ENCODE measurements around the gene RNF26. TPM values are rescaled to one million over a fixed set of nuclear protein-coding genes. Genes with fewer than 3 reads are reported as not detected.

Gene RNF26
- total RNA-seq, 1 donor from 2014 or later: 17.8 TPM

DNA sequence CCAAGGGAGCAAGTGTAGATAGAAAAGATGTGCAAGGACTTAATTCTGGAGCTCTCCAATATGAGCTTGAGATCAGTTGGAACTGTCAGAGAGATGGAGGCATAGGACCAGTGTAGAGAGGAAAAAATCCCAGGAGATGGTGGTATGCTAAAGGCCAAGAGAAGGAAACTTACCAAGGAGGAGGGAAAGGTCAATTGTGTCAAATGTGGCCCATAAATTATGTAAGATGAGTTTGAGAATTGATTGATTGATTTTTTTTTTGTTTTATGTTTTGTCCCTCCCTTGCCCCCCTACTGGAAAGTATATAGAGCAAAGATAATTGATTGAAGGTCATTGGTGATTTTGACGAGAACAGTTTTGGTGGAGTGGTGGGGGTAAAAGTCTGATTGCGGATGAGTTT is 50.0 kb downstream of the RNF26 start:
- TF ChIP-seq, protein P1, sequence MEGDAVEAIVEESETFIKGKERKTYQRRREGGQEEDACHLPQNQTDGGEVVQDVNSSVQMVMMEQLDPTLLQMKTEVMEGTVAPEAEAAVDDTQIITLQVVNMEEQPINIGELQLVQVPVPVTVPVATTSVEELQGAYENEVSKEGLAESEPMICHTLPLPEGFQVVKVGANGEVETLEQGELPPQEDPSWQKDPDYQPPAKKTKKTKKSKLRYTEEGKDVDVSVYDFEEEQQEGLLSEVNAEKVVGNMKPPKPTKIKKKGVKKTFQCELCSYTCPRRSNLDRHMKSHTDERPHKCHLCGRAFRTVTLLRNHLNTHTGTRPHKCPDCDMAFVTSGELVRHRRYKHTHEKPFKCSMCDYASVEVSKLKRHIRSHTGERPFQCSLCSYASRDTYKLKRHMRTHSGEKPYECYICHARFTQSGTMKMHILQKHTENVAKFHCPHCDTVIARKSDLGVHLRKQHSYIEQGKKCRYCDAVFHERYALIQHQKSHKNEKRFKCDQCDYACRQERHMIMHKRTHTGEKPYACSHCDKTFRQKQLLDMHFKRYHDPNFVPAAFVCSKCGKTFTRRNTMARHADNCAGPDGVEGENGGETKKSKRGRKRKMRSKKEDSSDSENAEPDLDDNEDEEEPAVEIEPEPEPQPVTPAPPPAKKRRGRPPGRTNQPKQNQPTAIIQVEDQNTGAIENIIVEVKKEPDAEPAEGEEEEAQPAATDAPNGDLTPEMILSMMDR (IDR thresholded peaks at IDR 0.05; ENCODE audit: insufficient read depth, low read length, poor library complexity, severe bottlenecking): no peak
- H3K36me3 ChIP-seq (ENCODE audit: control insufficient read depth, insufficient read depth, low read length): no peaks in the 10 kb centered on the region
- DNase-seq (ENCODE audit: low read depth): no peak
- no peak overlapping the region for H3K4me3 ChIP-seq (ENCODE audit: low read depth, low read length)
- H3K27me3 ChIP-seq (ENCODE audit: control insufficient read depth, insufficient read depth, low read length): no peaks in the 10 kb centered on the region

Other genes starting within 250 kb of the RNF26 start
- 27.7 and 29.7 TPM in 2 replicates for gene HMBS, start 249.6 kb upstream of the RNF26 start, total RNA-seq
- 16.4 and 26.6 TPM in 2 replicates for gene DPAGT1, start 232.7 kb upstream of the RNF26 start, total RNA-seq
- 11.8 and 12.7 TPM in 2 replicates for gene C2CD2L, start 227.2 kb upstream of the RNF26 start, total RNA-seq
- gene HINFP, start 212.9 kb upstream of the RNF26 start, total RNA-seq: 25.0 and 28.8 TPM in 2 replicates
- gene ABCG4, start 185.5 kb upstream of the RNF26 start, total RNA-seq: 0.13 and 0.82 TPM in 2 replicates
- gene NLRX1, start 165.8 kb upstream of the RNF26 start, total RNA-seq: 10.6 and 15.0 TPM in 2 replicates
- not detected in 2 replicates for gene NHERF4, start 149.1 kb upstream of the RNF26 start, total RNA-seq
- 22.5 and 23.7 TPM in 2 replicates for gene CBL, start 128.2 kb upstream of the RNF26 start, total RNA-seq
- 563 and 601 TPM in 2 replicates for gene MCAM, start 17.4 kb upstream of the RNF26 start, total RNA-seq
- gene C1QTNF5, start 6.4 kb downstream of the RNF26 start, total RNA-seq: 2.9 and 6.2 TPM in 2 replicates
- gene MFRP, start 12.2 kb downstream of the RNF26 start, total RNA-seq: not detected in 2 replicates
- 1.6 and 2.0 TPM in 2 replicates for gene USP2, start 47.2 kb downstream of the RNF26 start, total RNA-seq
- 5.4 and 9.7 TPM in 2 replicates for gene THY1, start 88.6 kb downstream of the RNF26 start, total RNA-seq

All from kidney epithelial cell (primary cell).